ENCODE data around the gene CCDC110.

- TF ChIP-seq CBX3 (IDR thresholded peaks at IDR 0.05; ENCODE audit: low read depth): no peak
- no peak for TF ChIP-seq ZFX (IDR thresholded peaks at IDR 0.05)
These were observed 54.6 kb downstream of the CCDC110 start for GRCh38 chr4:185416955-185417354.

Data from HCT116 (cell line).